ENCODE results near the gene ZNF440. TPM values are rescaled to one million over a fixed set of nuclear protein-coding genes. Genes with fewer than 3 reads are reported as not detected.
"Not testable (repeated sequence)": the region's sequence is repeated elsewhere in the genome, so short reads cannot be mapped to it uniquely, and the experiment has no call there.

The ZNF440 gene
- polyA plus RNA-seq (2013, experiment 1 of 2), result 2.6 TPM
- 2.3 TPM for polyA plus RNA-seq (2013, experiment 2 of 2)

GRCh38 chr19:11814029-11814699 is at the start of gene ZNF440:
ZNF440 (plus strand) TSS chr19:11814273; CDS start chr19:11814448, 175 bp downstream.
- no peak within 1 kb of the TSS for H2BK15ac ChIP-seq (replicated peaks; ENCODE audit: low read depth)
- no peaks in the 10 kb centered on the region for H3K27me3 ChIP-seq (ENCODE audit: insufficient read depth, low read length, poor library complexity)
- H3K4me1 ChIP-seq (ENCODE audit: control insufficient read depth, low read depth, low read length), result no peaks in the 10 kb centered on the region
- H2AK5ac ChIP-seq (ENCODE audit: low read length), result no peak within 1 kb of the TSS
- no peaks in the 10 kb centered on the region for H3K36me3 ChIP-seq (ENCODE audit: control insufficient read depth, insufficient read depth, low read length)
- H3K79me1 ChIP-seq (ENCODE audit: low read length), result no peaks in the 10 kb centered on the region
- no peak within 1 kb of the TSS for H4K8ac ChIP-seq (ENCODE audit: low read depth, low read length)
- no peak within 1 kb of the TSS for H2BK5ac ChIP-seq (ENCODE audit: low read length)
- peak within 1 kb of the TSS; percentile 65 for H3K27ac ChIP-seq (ENCODE audit: low read depth, low read length)
- peak; percentile 97 for DNase-seq
- H3K18ac ChIP-seq (ENCODE audit: low read length), result peak within 1 kb of the TSS; percentile 81
- peak within 1 kb of the TSS; percentile 46 for H3K4ac ChIP-seq (ENCODE audit: low read depth, low read length)
- peak within 1 kb of the TSS; percentile 63 for H3K4me2 ChIP-seq (ENCODE audit: low read length)
- H3K9ac ChIP-seq (ENCODE audit: low read length), result peak within 1 kb of the TSS; percentile 89
- H4K5ac ChIP-seq (ENCODE audit: low read length), result no peak within 1 kb of the TSS
- H3K79me2 ChIP-seq (ENCODE audit: control insufficient read depth, insufficient read depth, low read length), result no peaks in the 10 kb centered on the region
- H3K4me3 ChIP-seq (ENCODE audit: low read length), result peak within 1 kb of the TSS; percentile 85
- no peak within 1 kb of the TSS for H3K23ac ChIP-seq (ENCODE audit: low read length)
- no CpG with 5 or more reads among the region's 55 CpGs for WGBS (ENCODE audit: extremely low coverage, insufficient coverage, low lambda C conversion rate)
- H2BK120ac ChIP-seq (ENCODE audit: low read depth, low read length), result no peak within 1 kb of the TSS
- peak within 1 kb of the TSS; percentile 97 for H3K56ac ChIP-seq (ENCODE audit: low read length)

GRCh38 chr19:11766597-11767591 is 47.2 kb upstream of the ZNF440 start, which contains the start of gene ZNF441:
ZNF441 (plus strand) TSS chr19:11767000; CDS start chr19:11767194, 194 bp downstream.
- no peak within 1 kb of the TSS for H2AK5ac ChIP-seq (ENCODE audit: low read length)
- no peaks in the 10 kb centered on the region for H3K79me1 ChIP-seq (ENCODE audit: low read length)
- no peak within 1 kb of the TSS for H3K18ac ChIP-seq (ENCODE audit: low read length)
- no peak within 1 kb of the TSS for H2BK120ac ChIP-seq (ENCODE audit: low read depth, low read length)
- H3K9ac ChIP-seq (ENCODE audit: low read length), result peak within 1 kb of the TSS; percentile 57
- WGBS (ENCODE audit: extremely low coverage, insufficient coverage, low lambda C conversion rate), result no CpG with 5 or more reads among the region's 61 CpGs
- no peak within 1 kb of the TSS for H3K4ac ChIP-seq (ENCODE audit: low read depth, low read length)
- H2BK5ac ChIP-seq (ENCODE audit: low read length), result no peak within 1 kb of the TSS
- H3K27ac ChIP-seq (ENCODE audit: low read depth, low read length), result no peak within 1 kb of the TSS
- H2BK15ac ChIP-seq (replicated peaks; ENCODE audit: low read depth), result no peak within 1 kb of the TSS
- H3K4me1 ChIP-seq (ENCODE audit: control insufficient read depth, low read depth, low read length), result no peaks in the 10 kb centered on the region
- H3K4me2 ChIP-seq (ENCODE audit: low read length), result peak within 1 kb of the TSS; percentile 61
- no peak within 1 kb of the TSS for H4K8ac ChIP-seq (ENCODE audit: low read depth, low read length)
- H3K27me3 ChIP-seq (ENCODE audit: insufficient read depth, low read length, poor library complexity), result peaks cover 2% of the 10 kb centered on the region
- H3K56ac ChIP-seq (ENCODE audit: low read length), result peak within 1 kb of the TSS; percentile 79
- no peak within 1 kb of the TSS for H3K23ac ChIP-seq (ENCODE audit: low read length)
- DNase-seq, result peak; percentile 96
- no peaks in the 10 kb centered on the region for H3K79me2 ChIP-seq (ENCODE audit: control insufficient read depth, insufficient read depth, low read length)
- peak within 1 kb of the TSS; percentile 46 for H3K4me3 ChIP-seq (ENCODE audit: low read length)
- no peak within 1 kb of the TSS for H4K5ac ChIP-seq (ENCODE audit: low read length)
- H3K36me3 ChIP-seq (ENCODE audit: control insufficient read depth, insufficient read depth, low read length), result no peaks in the 10 kb centered on the region

- H3K23ac ChIP-seq (ENCODE audit: low read length), result no peak overlapping the region
- H3K27ac ChIP-seq (ENCODE audit: low read depth, low read length), result no peak overlapping the region
- no peak overlapping the region for H2AK5ac ChIP-seq (ENCODE audit: low read length)
- H3K27me3 ChIP-seq (ENCODE audit: insufficient read depth, low read length, poor library complexity), result peaks cover 2% of the 10 kb centered on the region
- peak overlapping the region; percentile 34 for H3K9ac ChIP-seq (ENCODE audit: low read length)
- H3K79me1 ChIP-seq (ENCODE audit: low read length), result no peaks in the 10 kb centered on the region
- no peak overlapping the region for H2BK120ac ChIP-seq (ENCODE audit: low read depth, low read length)
- H3K18ac ChIP-seq (ENCODE audit: low read length), result no peak overlapping the region
- peak overlapping the region; percentile 79 for H3K56ac ChIP-seq (ENCODE audit: low read length)
- no peak overlapping the region for H3K4ac ChIP-seq (ENCODE audit: low read depth, low read length)
- peak; percentile 6 for DNase-seq
- no CpG with 5 or more reads among the region's 20 CpGs for WGBS (ENCODE audit: extremely low coverage, insufficient coverage, low lambda C conversion rate)
- H2BK15ac ChIP-seq (replicated peaks; ENCODE audit: low read depth), result no peak overlapping the region
- no peak overlapping the region for H2BK5ac ChIP-seq (ENCODE audit: low read length)
- H3K79me2 ChIP-seq (ENCODE audit: control insufficient read depth, insufficient read depth, low read length), result no peaks in the 10 kb centered on the region
- H3K36me3 ChIP-seq (ENCODE audit: control insufficient read depth, insufficient read depth, low read length), result no peaks in the 10 kb centered on the region
- H3K4me3 ChIP-seq (ENCODE audit: low read length), result no peak overlapping the region
- no peak overlapping the region for H4K8ac ChIP-seq (ENCODE audit: low read depth, low read length)
- no peaks in the 10 kb centered on the region for H3K4me1 ChIP-seq (ENCODE audit: control insufficient read depth, low read depth, low read length)
- no peak overlapping the region for H3K4me2 ChIP-seq (ENCODE audit: low read length)
- H4K5ac ChIP-seq (ENCODE audit: low read length), result no peak overlapping the region
Observed at GRCh38 chr19:11767633-11768133, 46.4 kb upstream of the ZNF440 start.

- no peak overlapping the region for H4K8ac ChIP-seq (ENCODE audit: low read depth, low read length)
- no peak overlapping the region for H2AK5ac ChIP-seq (ENCODE audit: low read length)
- H3K79me1 ChIP-seq (ENCODE audit: low read length), result no peaks in the 10 kb centered on the region
- peaks cover 2% of the 10 kb centered on the region for H3K27me3 ChIP-seq (ENCODE audit: insufficient read depth, low read length, poor library complexity)
- H2BK5ac ChIP-seq (ENCODE audit: low read length), result no peak overlapping the region
- no peak overlapping the region for H4K5ac ChIP-seq (ENCODE audit: low read length)
- no peak overlapping the region for H3K9ac ChIP-seq (ENCODE audit: low read length)
- H3K27ac ChIP-seq (ENCODE audit: low read depth, low read length), result no peak overlapping the region
- no peaks in the 10 kb centered on the region for H3K36me3 ChIP-seq (ENCODE audit: control insufficient read depth, insufficient read depth, low read length)
- DNase-seq, result no peak
- H3K4me1 ChIP-seq (ENCODE audit: control insufficient read depth, low read depth, low read length), result no peaks in the 10 kb centered on the region
- no peak overlapping the region for H3K4ac ChIP-seq (ENCODE audit: low read depth, low read length)
- H3K56ac ChIP-seq (ENCODE audit: low read length), result no peak overlapping the region
- H3K4me2 ChIP-seq (ENCODE audit: low read length), result no peak overlapping the region
- H3K23ac ChIP-seq (ENCODE audit: low read length), result no peak overlapping the region
- no peak overlapping the region for H2BK15ac ChIP-seq (replicated peaks; ENCODE audit: low read depth)
- no peaks in the 10 kb centered on the region for H3K79me2 ChIP-seq (ENCODE audit: control insufficient read depth, insufficient read depth, low read length)
- H2BK120ac ChIP-seq (ENCODE audit: low read depth, low read length), result no peak overlapping the region
- no peak overlapping the region for H3K4me3 ChIP-seq (ENCODE audit: low read length)
- H3K18ac ChIP-seq (ENCODE audit: low read length), result no peak overlapping the region
- no CpG with 5 or more reads among the region's 4 CpGs for WGBS (ENCODE audit: extremely low coverage, insufficient coverage, low lambda C conversion rate)
Observed at GRCh38 chr19:11769995-11770394, 44.1 kb upstream of the ZNF440 start.

- not testable (repeated sequence) for H2BK120ac ChIP-seq (ENCODE audit: low read depth, low read length); H3K27me3 ChIP-seq (ENCODE audit: insufficient read depth, low read length, poor library complexity); H3K4me1 ChIP-seq (ENCODE audit: control insufficient read depth, low read depth, low read length); H2BK5ac ChIP-seq (ENCODE audit: low read length); H3K18ac ChIP-seq (ENCODE audit: low read length); H4K5ac ChIP-seq (ENCODE audit: low read length); H2BK15ac ChIP-seq (replicated peaks; ENCODE audit: low read depth); H3K79me1 ChIP-seq (ENCODE audit: low read length); H3K23ac ChIP-seq (ENCODE audit: low read length); H3K27ac ChIP-seq (ENCODE audit: low read depth, low read length); H3K79me2 ChIP-seq (ENCODE audit: control insufficient read depth, insufficient read depth, low read length); H4K8ac ChIP-seq (ENCODE audit: low read depth, low read length); H3K4me3 ChIP-seq (ENCODE audit: low read length); H3K4ac ChIP-seq (ENCODE audit: low read depth, low read length); H3K56ac ChIP-seq (ENCODE audit: low read length); H3K36me3 ChIP-seq (ENCODE audit: control insufficient read depth, insufficient read depth, low read length); H3K4me2 ChIP-seq (ENCODE audit: low read length); H3K9ac ChIP-seq (ENCODE audit: low read length); H2AK5ac ChIP-seq (ENCODE audit: low read length)
- no CpG with 5 or more reads among the region's 11 CpGs for WGBS (ENCODE audit: extremely low coverage, insufficient coverage, low lambda C conversion rate)
- DNase-seq, result peak; percentile 43
Observed at GRCh38 chr19:11771520-11771919, 42.6 kb upstream of the ZNF440 start.
